Measurements from ENCODE around the gene NME2. TPM values are rescaled to one million over a fixed set of nuclear protein-coding genes. Genes with fewer than 3 reads are reported as not detected.

Gene NME2
- total and polyA plus RNA-seq, 2 of the 8 experiments (the other 6 are each of a cell fraction or from before 2014, with no cell fraction given) = 827 to 929 TPM

- peak within 1 kb of the TSS; percentile 85 to 95 for H3K4me2 ChIP-seq (ENCODE audit: insufficient read depth in 1 of 2, low read depth in 2 of 2, low read length in 2 of 2)
- DNase-seq (ENCODE audit: low read depth in 1 of 2, low spot score in 2 of 2) = peak; percentile 97 to 99
- peak within 1 kb of the TSS; percentile 95 for H3K56ac ChIP-seq (replicated peaks; ENCODE audit: insufficient read length, low read depth, low read length)
- POLR2A ChIA-PET (ENCODE audit: partially characterized antibody) = interaction anchor here (0.7 to 6.1 kb wide), 15 partner anchors 11 to 287 kb away, joined by 3 to 82 read pairs (median 4); partner anchors contain the start of genes NME2, SPAG9 and TOB1
- H3K4ac ChIP-seq (replicated peaks; ENCODE audit: insufficient read length, low read depth, low read length) = peak within 1 kb of the TSS; percentile 70
- H2BK5ac ChIP-seq (ENCODE audit: low read depth, low read length) = peak within 1 kb of the TSS; percentile 86
- H2BK12ac ChIP-seq (ENCODE audit: low read depth, low read length) = peak within 1 kb of the TSS; percentile 30; the same call in 1 of the 2 replicates
- H2BK15ac ChIP-seq (ENCODE audit: low read length) = no peak within 1 kb of the TSS
- H2BK120ac ChIP-seq (replicated peaks; ENCODE audit: low read depth, low read length) = no peak within 1 kb of the TSS
- H3K23ac ChIP-seq (ENCODE audit: insufficient read length) = no peak within 1 kb of the TSS
- H3K9ac ChIP-seq (replicated peaks in 1 of 4; ENCODE audit: extremely low read depth in 1 of 4, low read depth in 3 of 4, low read length in 3 of 4) = peak within 1 kb of the TSS; percentile 76 to 94 (median 89)
- peak within 1 kb of the TSS; percentile 95; the same call in 1 of the 2 replicates for H4K8ac ChIP-seq (ENCODE audit: extremely low read depth, insufficient read depth, low read length)
- H3K27me3 ChIP-seq (replicated peaks in 1 of 4; ENCODE audit: control insufficient read depth in 3 of 4, extremely low read depth in 1 of 4, insufficient read depth in 3 of 4, low read length in 3 of 4) = no peaks in the 10 kb centered on the region
- peak within 1 kb of the TSS; percentile 71 to 91 (median 80) for H3K4me3 ChIP-seq (ENCODE audit: extremely low read depth in 1 of 4, insufficient read depth in 2 of 4, low read depth in 3 of 4, low read length in 4 of 4)
- H3K23me2 ChIP-seq (ENCODE audit: low read depth, low read length) = peaks cover 5% of the 10 kb centered on the region
- peak; percentile 82 for FAIRE-seq
- no peak within 1 kb of the TSS for H2BK20ac ChIP-seq (ENCODE audit: low read length)
- H3K18ac ChIP-seq (ENCODE audit: extremely low read depth, low read length) = peak within 1 kb of the TSS; percentile 75
- peaks cover 10 to 42% of the 10 kb centered on the region in 2 experiments for H3K79me2 ChIP-seq (ENCODE audit: control insufficient read depth in 1 of 2, insufficient read depth in 2 of 2, low read length in 2 of 2)
- H4K5ac ChIP-seq (ENCODE audit: insufficient read length, low read depth, low read length) = peak within 1 kb of the TSS; percentile 88
- peak within 1 kb of the TSS; percentile 93 for H2AFZ ChIP-seq (ENCODE audit: low read length)
- H4K20me1 ChIP-seq (replicated peaks in 1 of 2; ENCODE audit: control insufficient read depth in 1 of 2, insufficient read depth in 2 of 2, low read length in 2 of 2) = peaks cover 0 to 4% of the 10 kb centered on the region in 2 experiments
- peak within 1 kb of the TSS; percentile 76 for H4K91ac ChIP-seq (replicated peaks; ENCODE audit: insufficient read length, low read length)
- H3K27ac ChIP-seq (ENCODE audit: low read depth, low read length) = peak within 1 kb of the TSS; percentile 72
- H3K14ac ChIP-seq (ENCODE audit: insufficient read length) = no peak within 1 kb of the TSS
- H2AK5ac ChIP-seq (ENCODE audit: low read depth, low read length) = peak within 1 kb of the TSS; percentile 2; the same call in 1 of the 2 replicates
- H3K79me1 ChIP-seq (ENCODE audit: low read depth, low read length) = peaks cover 11% of the 10 kb centered on the region
- WGBS, 2 experiments (ENCODE audit: extremely low coverage in 1 of 2, insufficient coverage in 1 of 2, insufficient read length in 1 of 2, insufficient replicate concordance in 2 of 2, low coverage in 1 of 2, low lambda C conversion rate in 2 of 2, missing lambda C conversion rate in 1 of 2) = 1% methylated on average over 60 of the region's 60 CpGs; no CpG with 5 or more reads in 1 of the 2 experiments
- CTCF ChIA-PET (ENCODE audit: partially characterized antibody) = interaction anchor here (0.7 to 2.0 kb wide), 23 partner anchors 10 to 368 kb away, joined by 3 to 9 read pairs (median 4); partner anchors contain the start of gene SPAG9
- peaks cover 9 to 19% (median 13%) of the 10 kb centered on the region in 4 experiments for H3K36me3 ChIP-seq (ENCODE audit: control insufficient read depth in 2 of 4, insufficient read depth in 4 of 4, low read length in 3 of 4)
- no peaks in the 10 kb centered on the region for H3K9me3 ChIP-seq (ENCODE audit: insufficient read depth in 2 of 2, low read depth in 1 of 2, low read length in 1 of 2)
- peaks cover 0 to 2% (median 0%) of the 10 kb centered on the region in 4 experiments; a peak in 3 of 7 replicates for H3K4me1 ChIP-seq (replicated peaks in 1 of 4; ENCODE audit: control insufficient read depth in 3 of 4, insufficient read depth in 4 of 4, low read length in 3 of 4)
- peak; percentile 100 for TF ChIP-seq EGR1 (IDR thresholded peaks at IDR 0.05; ENCODE audit: borderline replicate concordance, low read depth, low read length)
- TF ChIP-seq RNF2 (IDR thresholded peaks at IDR 0.05; ENCODE audit: borderline replicate concordance, low read depth, low read length, missing control alignments, poor library complexity, severe bottlenecking) = no peak
- TF ChIP-seq NANOG (IDR thresholded peaks at IDR 0.05; ENCODE audit: insufficient read depth, low read depth, low read length, poor library complexity, severe bottlenecking) = no peak
- no peak for TF ChIP-seq FOSL1 (IDR thresholded peaks at IDR 0.05; ENCODE audit: insufficient read depth, low read depth, low read length)
- no peak for TF ChIP-seq EZH2 (IDR thresholded peaks at IDR 0.05; ENCODE audit: low read depth, low read length, severe bottlenecking)
- TF ChIP-seq SIX5 (IDR thresholded peaks at IDR 0.05; ENCODE audit: low read depth, low read length) = peak; percentile 41
- peak; percentile 95 for TF ChIP-seq SP4 (IDR thresholded peaks at IDR 0.05; ENCODE audit: low read length)
- peak; percentile 85 to 87 for TF ChIP-seq RAD21 (IDR thresholded peaks at IDR 0.05 in 1 of 2, conservative IDR thresholded peaks at IDR 0.05 in 1 of 2; ENCODE audit: low read depth in 2 of 2, low read length in 2 of 2)
- no peak for TF ChIP-seq CHD1 (IDR thresholded peaks at IDR 0.05; ENCODE audit: low read depth, low read length)
- no peak for TF ChIP-seq NRF1 (IDR thresholded peaks at IDR 0.05; ENCODE audit: low read depth, low read length)
These were observed 12.8 kb upstream of the NME2 start, which contains the start of gene NME1 for GRCh38 chr17:51153210-51154072. Gene NME1, plus strand, starts transcription at chr17:51153559. Its CDS starts 2,096 bp downstream, at chr17:51155655.

Data from H1 (cell line).